D721Med (cell line): ENCODE data around the gene TUBG2.

ENCODE experiments used
- DNase-seq: peaks from one replicate; pipeline ENCODE4 v3.0.0; 2011; ENCODE audit warnings: low spot score; ENCODE audit not compliant: insufficient read length
- FAIRE-seq: peaks from 2 replicates; lab custom pipeline; 2011; peaks lifted over from hg19 to GRCh38; lab: Jason Lieb, UNC
- CTCF ChIP-seq: IDR thresholded peaks from 2 replicates; pipeline ENCODE4 v1.5.1; 2012; ENCODE audit warnings: mild to moderate bottlenecking, control low read depth; ENCODE audit not compliant: insufficient read depth; ENCODE audit errors: missing control alignments

Gene TUBG2

GRCh38 chr17:42697108-42697811 lies 38.2 kb downstream of the TUBG2 start:
- DNase-seq (no peak), FAIRE-seq (no peak)
- no peak for TF ChIP-seq CTCF

DNA sequence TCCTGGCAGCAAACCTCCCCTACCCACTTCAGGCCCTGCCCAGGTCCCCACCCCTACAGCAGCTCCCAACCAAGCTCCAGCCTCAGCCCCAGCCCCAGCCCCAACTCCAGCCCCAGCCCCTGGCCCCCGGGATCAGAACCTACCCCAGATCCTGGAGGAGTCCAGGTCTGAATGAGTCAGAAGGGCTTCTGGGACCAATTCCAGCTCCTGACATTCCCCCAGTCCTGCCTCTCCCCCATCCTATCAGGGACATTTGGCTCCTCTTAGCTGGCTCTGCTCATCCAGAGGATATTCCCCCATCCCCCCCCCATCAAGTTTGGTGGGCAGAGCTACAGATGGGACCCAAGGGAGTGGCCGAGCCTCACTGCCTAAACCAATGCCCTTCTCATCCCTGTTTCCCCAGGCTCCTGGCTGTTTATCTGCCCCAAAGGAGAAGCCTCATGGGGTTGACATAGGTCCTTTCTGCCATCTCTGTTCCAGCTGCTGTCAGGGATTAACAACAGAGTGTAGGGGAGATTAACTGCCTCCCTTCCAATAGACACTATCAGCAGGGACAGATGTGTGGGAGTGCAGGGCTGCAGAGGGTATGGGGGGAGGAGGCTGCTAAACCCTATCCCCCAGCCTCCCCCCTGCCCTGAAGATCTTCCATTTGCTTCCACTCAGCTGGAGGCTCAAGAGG lies 39.8 kb downstream of the TUBG2 start:
- DNase-seq (peak; percentile 81), FAIRE-seq (no peak)
- TF ChIP-seq CTCF = no peak

DNA sequence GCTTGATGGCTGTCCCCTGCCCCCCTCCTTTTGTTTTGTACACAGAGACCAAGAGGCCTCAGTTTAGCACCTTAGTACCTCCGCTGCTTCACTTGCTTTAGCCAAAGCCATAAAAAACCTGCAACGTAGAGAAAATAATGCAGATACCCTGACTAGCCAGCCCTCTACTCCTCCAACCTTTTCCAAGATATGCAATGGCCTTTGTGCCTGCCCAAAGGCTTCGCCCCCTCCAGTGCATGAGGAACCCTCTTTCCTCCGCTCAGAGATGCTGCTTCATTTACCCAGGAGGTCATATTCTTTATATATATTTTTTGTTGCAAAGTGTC lies 40.3 kb downstream of the TUBG2 start:
- FAIRE-seq = no peak
- TF ChIP-seq CTCF = no peak
- DNase-seq = no peak

DNA sequence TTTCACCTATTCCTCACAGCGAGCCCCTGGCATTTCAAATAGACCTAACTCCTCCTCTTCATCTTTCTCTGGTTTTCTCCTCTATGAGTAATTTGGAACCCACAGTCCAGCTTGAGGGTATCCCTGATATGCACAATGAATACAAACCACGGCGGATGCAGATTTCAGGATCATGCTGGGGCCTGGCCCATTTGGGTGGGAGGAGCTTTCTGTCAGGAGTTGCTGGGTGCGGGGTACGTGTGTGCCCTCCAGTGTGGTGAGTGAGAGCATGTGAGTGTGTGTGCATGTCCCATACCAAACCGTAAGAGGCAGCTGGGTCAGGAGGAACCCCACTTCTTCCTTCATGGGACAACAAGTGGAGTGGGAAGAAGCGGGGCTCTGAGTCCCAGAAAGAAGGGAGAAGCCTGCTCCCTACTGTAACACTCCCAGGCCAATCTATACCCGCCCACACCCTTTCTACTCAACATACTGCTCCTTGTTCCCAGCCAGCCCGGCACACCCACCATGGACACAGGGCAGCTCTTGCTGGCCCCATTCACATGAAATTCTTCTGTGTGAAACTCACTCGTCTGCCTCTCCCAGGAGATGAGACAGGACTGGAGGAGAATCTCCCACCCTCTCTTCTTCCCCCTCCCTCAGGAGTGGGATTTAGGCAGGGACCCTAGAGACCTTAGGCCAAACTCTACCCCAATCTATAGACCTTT lies 41.7 kb downstream of the TUBG2 start:
- no peak for TF ChIP-seq CTCF
- FAIRE-seq = no peak
- no peak for DNase-seq

GRCh38 chr17:42702446-42702845 lies 43.4 kb downstream of the TUBG2 start:
- DNase-seq (no peak), FAIRE-seq (no peak)
- TF ChIP-seq CTCF = no peak

- FAIRE-seq (no peak), DNase-seq (no peak)
- no peak for TF ChIP-seq CTCF
Measured at GRCh38 chr17:42704490-42704836, 45.4 kb downstream of the TUBG2 start.

DNA sequence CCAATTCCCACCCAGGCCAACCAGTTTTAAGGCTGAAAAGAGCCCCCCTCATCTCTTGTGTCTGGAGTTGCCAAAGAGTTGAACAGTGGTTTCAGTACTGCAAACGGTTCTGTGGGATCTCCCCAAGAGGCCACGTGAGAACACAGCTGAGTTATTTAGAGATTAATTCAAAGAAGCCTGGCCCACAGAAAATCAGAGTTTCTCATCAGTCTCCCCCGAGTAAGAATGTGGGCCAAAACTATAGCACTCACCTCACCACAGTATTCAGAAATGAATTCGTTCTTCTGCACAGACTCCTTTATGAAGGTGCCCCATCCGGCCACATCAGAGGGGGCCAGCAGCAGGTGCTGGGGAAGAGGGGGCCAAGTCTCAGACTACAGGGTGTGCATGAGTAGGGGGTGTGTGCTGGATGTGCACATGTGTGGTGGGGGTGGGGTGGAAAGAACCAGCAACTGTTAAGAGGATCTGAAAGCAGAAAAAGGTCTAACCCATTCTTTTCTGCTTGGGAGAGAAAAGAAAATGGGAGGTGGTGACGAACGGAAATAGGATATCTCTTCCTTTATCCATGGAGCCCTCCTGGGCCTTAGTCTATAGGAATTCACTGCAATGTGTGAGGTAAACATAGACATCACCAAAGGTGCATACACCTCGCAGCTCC lies 45.9 kb downstream of the TUBG2 start:
- no peak for FAIRE-seq
- TF ChIP-seq CTCF = no peak

More for the DNA sequence above, 45.9 kb downstream of the TUBG2 start:
- no peak for DNase-seq
